Activated CD8-positive, alpha-beta memory T cell treated with anti-CD3 and anti-CD28 coated beads, Interleukin-2, amount 10 ng/mL, durations not matched to agents 7 days and 5 days (primary cell): ENCODE results near the gene METTL23. TPM values are rescaled to one million over a fixed set of nuclear protein-coding genes. Genes with fewer than 3 reads are reported as not detected.
"Not testable (repeated sequence)": the region's sequence is repeated elsewhere in the genome, so short reads cannot be mapped to it uniquely, and the experiment has no call there.

ENCODE experiments used
- ATAC-seq: fragments of 150-1000 bp; cut with Tn5 transposase; one replicate; pipeline ENCODE4 v1.10.0; 2021; ENCODE audit warnings: moderate library complexity
- CTCF ChIA-PET: fragments of 350-600 bp; sonication (Branson Sonifier 250); formaldehyde crosslinking; loops from one replicate; lab custom pipeline; 2021; ENCODE audit warnings: antibody characterized with exemption; lab: Charles Lee
- DNase-seq: peaks from one replicate; pipeline ENCODE4 v3.0.0-alpha.2; 2020
- H3K27ac Mint-ChIP-seq: one replicate; pipeline ENCODE4 v1.8.0; 2021; ENCODE audit warnings: mild to moderate bottlenecking, mixed read lengths
- H3K27me3 Mint-ChIP-seq: one replicate; pipeline ENCODE4 v1.8.0; 2021; ENCODE audit warnings: mixed read lengths
- H3K36me3 Mint-ChIP-seq: one replicate; pipeline ENCODE4 v1.8.0; 2021; ENCODE audit warnings: mild to moderate bottlenecking, mixed read lengths
- H3K4me1 Mint-ChIP-seq: one replicate; pipeline ENCODE4 v1.8.0; 2021; ENCODE audit warnings: mixed read lengths
- H3K4me3 Mint-ChIP-seq: one replicate; pipeline ENCODE4 v1.8.0; 2021; ENCODE audit warnings: mild to moderate bottlenecking, moderate library complexity, mixed read lengths
- H3K9me3 Mint-ChIP-seq: one replicate; pipeline ENCODE4 v1.8.0; 2022; ENCODE audit warnings: low read depth, mixed read lengths
- total RNA-seq, 2 experiments: library from RNA; stranded (reverse); gene quantifications; one replicate each; pipeline ENCODE4 v1.2.3, GENCODE V29; 2021

The METTL23 gene
- total RNA-seq, 2 experiments from 2014 or later: 40.3 to 42.1 TPM

DNA sequence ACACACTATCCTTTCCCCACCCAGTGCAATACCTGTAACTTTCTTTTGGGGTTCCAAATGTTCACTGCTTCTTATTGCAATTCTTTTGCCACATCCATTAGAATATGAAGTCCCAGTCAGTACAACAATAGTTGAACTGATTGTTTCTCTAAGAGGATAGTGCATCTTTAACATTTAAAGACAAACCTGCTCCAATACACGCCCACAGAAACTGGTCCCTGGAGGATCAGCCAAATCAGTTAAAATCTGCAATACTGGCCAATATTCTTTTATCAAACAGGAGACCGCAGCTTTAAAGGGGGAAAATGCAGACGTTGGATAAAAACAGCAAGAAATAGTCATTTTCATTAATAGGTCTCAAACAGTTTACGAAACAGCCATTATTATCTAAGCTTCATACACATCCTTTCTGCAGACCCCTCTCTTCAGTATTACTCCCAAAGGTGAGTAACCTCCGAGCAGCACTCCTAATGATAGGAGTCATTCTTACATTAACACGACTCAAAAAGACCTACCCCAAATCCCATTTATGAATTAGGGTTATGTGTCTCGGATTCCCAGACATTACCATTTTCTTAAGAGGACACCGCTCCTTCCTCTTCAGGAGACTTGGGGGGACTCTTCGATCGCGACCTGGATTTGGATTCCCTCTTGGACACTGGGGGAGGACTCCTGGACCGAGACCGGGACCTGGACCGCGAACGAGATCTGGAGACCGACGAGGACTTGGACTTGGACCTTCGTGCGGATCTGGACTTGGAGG is 9.1 kb downstream of the METTL23 start:
- H3K27me3 Mint-ChIP-seq: no peaks in the 10 kb centered on the region
- ATAC-seq (no peak), DNase-seq (no peak)
- H3K36me3 Mint-ChIP-seq: peaks cover 53% of the 10 kb centered on the region
- H3K27ac Mint-ChIP-seq: peak overlapping the region; percentile 90
- H3K4me1 Mint-ChIP-seq: peaks cover 48% of the 10 kb centered on the region
- H3K4me3 Mint-ChIP-seq: peak overlapping the region; percentile 88
- CTCF ChIA-PET: interaction anchor here (1.7 to 5.7 kb wide), 4 partner anchors 8 to 177 kb away, joined by 3 to 47 read pairs (median 16); partner anchors contain the start of genes JMJD6 and METTL23
- no peaks in the 10 kb centered on the region for H3K9me3 Mint-ChIP-seq

DNA sequence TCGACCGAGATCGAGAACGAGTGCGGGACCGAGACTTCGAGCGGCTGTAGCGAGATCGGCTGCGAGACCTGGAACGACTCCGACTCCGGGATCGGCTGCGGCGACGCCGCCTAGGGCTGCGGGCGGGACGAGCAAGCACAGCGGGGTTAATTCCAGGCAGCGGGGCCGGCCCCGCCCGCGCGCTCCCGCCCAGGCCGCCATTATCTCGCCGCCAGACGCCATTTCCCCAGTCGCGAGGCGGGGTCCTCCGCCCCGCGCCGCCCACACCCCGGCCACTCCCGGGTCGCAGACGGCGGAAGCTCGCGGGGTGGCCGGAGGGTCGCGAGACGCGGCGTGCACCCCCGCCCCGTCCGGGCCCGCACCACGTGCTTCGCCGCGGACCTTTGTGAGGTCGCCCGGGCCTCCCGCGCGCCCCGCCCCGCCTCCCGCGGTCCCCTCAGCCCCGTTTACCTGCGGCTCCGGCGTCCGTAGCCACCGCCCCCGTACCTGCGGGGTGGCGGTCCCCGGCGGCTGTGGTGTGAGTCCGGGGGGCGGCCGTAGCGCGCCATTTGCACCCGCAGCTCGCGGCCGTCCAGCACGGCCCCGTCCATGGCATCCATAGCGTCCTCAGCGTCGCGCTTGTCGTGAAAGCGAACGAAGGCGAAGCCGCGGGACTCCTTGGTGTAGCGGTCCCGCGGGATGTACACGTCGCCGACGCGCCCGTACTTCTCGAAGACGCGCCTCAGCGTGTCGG is 9.9 kb downstream of the METTL23 start:
- Mint-ChIP-seq H3K27me3 (no peaks in the 10 kb centered on the region), H3K4me3 (peak overlapping the region; percentile 92), H3K9me3 (no peaks in the 10 kb centered on the region), H3K27ac (peak overlapping the region; percentile 100), H3K36me3 (peaks cover 52% of the 10 kb centered on the region), H3K4me1 (peaks cover 47% of the 10 kb centered on the region)
- ATAC-seq (peak; percentile 6), DNase-seq (peak; percentile 79)
- CTCF ChIA-PET: interaction anchor here (1.8 to 5.7 kb wide), 3 partner anchors 9 to 178 kb away, joined by 3 to 47 read pairs (median 28); partner anchors contain the start of genes JMJD6 and METTL23

DNA sequence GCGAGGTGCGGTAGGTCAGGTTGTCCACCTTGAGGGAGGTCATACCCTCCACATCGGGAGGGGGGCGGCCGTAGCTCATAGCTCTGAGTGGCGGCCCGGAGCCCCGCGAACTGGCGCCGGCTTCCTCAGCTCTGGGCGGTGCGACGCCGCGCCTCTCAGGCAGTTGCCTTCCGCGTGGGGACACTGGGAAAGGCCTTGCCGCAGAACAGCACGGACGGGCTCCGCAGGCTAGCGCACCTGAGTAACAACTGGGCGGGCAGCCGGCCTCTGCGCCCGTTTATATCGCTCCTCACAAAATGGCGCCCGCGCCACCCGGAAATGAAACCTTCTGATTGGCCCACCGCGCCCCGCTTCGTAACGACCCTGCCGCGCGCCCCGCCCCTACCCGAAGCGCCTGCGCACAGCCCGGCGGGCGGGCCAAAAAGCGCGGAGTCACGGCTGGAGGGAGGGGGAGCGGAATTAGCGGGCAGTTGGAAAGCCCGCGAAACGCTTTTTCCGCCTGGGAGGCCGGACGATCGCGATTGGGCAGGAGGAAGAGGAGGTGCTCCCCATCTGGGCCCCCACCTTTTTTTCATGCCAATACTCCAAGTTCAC is 10.5 kb downstream of the METTL23 start, which contains the start of gene SRSF2:
SRSF2 (minus strand) TSS at position 250 of the 594 bp plus-strand sequence; CDS start at position 79, 171 bp downstream.
- Mint-ChIP-seq H3K9me3 (no peaks in the 10 kb centered on the region), H3K4me1 (peaks cover 42% of the 10 kb centered on the region), H3K27me3 (no peaks in the 10 kb centered on the region), H3K4me3 (peak within 1 kb of the TSS; percentile 92), H3K36me3 (peaks cover 53% of the 10 kb centered on the region), H3K27ac (peak within 1 kb of the TSS; percentile 100)
- ATAC-seq: peak; percentile 74
- CTCF ChIA-PET: interaction anchor here (1.0 to 4.7 kb wide), 4 partner anchors 10 to 43 kb away, joined by 3 to 28 read pairs (median 6); partner anchors contain the start of genes JMJD6 and METTL23
- DNase-seq: peak; percentile 99

DNA sequence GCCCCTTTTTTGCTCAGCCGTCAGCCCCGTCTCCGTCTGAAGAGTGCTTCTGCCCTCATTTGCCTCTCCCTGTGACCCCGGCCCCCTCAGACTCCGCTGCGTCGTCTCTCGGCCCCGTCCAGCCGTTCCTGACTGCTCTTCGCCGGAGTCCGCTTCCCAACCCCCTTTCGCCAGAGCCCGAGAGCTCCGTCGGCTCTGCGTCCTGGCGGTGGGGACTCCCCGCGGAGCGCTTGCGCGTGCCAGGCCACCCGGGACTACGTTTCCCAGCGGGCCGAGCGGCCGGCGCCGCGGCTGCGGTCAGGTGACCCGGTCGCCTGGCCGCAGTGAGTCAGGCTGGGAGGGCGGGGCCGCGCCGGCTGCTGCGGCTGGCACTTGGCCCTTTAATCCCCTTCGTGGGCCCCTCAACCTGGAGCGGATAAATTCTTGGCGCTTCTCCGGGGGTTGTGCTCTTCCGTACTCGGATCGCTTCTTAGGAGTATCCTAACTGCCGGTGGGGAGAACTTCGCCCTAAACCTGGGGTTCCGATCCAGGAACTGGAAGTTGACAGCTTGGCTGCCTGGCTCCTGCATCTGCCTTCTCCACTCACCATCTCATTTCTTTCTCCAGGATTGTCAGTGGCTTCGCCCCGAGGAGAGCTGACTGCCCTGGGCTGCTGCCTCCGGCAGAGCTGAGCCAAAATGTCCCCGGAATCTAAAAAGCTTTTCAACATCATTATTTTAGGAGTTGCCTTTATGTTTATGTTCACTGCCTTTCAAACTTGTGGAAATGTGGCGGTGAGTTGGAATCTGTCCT is 11.2 kb downstream of the METTL23 start, which contains the start of gene MFSD11:
MFSD11 (plus strand) TSS at position 444 of the 792 bp plus-strand sequence; CDS start at position 678, 234 bp downstream.
- Mint-ChIP-seq H3K9me3 (no peaks in the 10 kb centered on the region), H3K27ac (peak within 1 kb of the TSS; percentile 100), H3K4me1 (peaks cover 39% of the 10 kb centered on the region), H3K4me3 (peak within 1 kb of the TSS; percentile 92), H3K36me3 (peaks cover 51% of the 10 kb centered on the region), H3K27me3 (no peaks in the 10 kb centered on the region)
- CTCF ChIA-PET: interaction anchor here (1.0 to 4.7 kb wide), 7 partner anchors 10 to 42 kb away, joined by 3 to 28 read pairs (median 6); partner anchors contain the start of genes JMJD6 and METTL23
- peak; percentile 94 for DNase-seq
- ATAC-seq: peak; percentile 54

DNA sequence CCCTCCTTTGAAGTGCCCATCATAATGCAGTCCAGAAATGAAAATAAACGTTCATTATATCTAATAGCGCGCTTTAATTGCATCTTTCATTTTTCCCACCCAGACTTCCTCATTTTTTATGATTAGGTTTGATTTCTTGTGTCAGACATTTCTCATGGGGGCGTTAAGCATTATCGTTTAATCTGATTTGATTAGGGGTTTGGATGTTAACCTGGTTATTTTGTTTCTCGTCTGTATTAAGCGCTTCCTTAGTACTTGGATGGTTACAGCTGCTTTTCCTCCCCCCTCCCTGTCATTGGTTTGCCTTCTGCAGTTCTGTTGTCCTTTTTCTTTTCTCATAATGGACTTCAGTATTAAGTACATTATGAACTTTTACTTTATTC is 11.8 kb downstream of the METTL23 start:
- peaks cover 34% of the 10 kb centered on the region for H3K4me1 Mint-ChIP-seq
- ATAC-seq: no peak
- peak overlapping the region; percentile 92 for H3K4me3 Mint-ChIP-seq
- H3K27me3 Mint-ChIP-seq: no peaks in the 10 kb centered on the region
- peaks cover 47% of the 10 kb centered on the region for H3K36me3 Mint-ChIP-seq
- no peaks in the 10 kb centered on the region for H3K9me3 Mint-ChIP-seq
- DNase-seq: no peak
- CTCF ChIA-PET: interaction anchor here (1.4 to 4.7 kb wide), 7 partner anchors 11 to 34 kb away, joined by 3 to 28 read pairs (median 6); partner anchors contain the start of genes JMJD6 and METTL23
- H3K27ac Mint-ChIP-seq: peak overlapping the region; percentile 100

DNA sequence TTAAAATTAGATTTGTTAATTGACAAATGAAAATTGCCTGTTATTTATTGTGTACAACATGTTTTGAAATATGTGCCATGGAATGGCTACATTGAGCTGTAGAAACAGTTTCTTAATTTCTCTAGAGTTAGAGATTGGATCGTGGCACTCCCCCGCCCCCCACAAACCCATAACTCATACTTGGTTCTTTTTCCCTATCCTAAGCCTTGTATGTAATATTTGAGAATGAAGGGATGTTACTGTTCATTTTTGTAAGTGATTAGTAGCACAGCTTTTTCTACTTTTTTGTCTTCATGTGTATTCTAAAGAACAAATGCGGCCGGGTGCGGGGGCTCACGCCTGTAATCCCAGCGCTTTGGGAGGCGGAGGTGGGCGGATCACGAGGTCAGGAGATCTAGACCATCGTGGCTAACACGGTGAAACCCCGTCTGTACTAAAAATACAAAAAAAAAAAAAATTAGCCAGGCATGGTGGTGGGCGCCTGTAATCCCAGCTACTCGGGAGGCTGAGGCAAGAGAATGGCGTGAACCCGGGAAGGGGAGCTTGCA is 13.0 kb downstream of the METTL23 start:
- CTCF ChIA-PET: interaction anchor here (1.7 to 1.8 kb wide), 2 partner anchors 13 to 23 kb away, joined by 5 to 9 read pairs; no protein-coding TSS in a partner anchor
- H3K9me3 Mint-ChIP-seq, ATAC-seq, DNase-seq, H3K27ac Mint-ChIP-seq, H3K27me3 Mint-ChIP-seq, H3K4me3 Mint-ChIP-seq: not testable (repeated sequence)
- Mint-ChIP-seq H3K4me1 (peaks cover 24% of the 10 kb centered on the region), H3K36me3 (peaks cover 42% of the 10 kb centered on the region)

DNA sequence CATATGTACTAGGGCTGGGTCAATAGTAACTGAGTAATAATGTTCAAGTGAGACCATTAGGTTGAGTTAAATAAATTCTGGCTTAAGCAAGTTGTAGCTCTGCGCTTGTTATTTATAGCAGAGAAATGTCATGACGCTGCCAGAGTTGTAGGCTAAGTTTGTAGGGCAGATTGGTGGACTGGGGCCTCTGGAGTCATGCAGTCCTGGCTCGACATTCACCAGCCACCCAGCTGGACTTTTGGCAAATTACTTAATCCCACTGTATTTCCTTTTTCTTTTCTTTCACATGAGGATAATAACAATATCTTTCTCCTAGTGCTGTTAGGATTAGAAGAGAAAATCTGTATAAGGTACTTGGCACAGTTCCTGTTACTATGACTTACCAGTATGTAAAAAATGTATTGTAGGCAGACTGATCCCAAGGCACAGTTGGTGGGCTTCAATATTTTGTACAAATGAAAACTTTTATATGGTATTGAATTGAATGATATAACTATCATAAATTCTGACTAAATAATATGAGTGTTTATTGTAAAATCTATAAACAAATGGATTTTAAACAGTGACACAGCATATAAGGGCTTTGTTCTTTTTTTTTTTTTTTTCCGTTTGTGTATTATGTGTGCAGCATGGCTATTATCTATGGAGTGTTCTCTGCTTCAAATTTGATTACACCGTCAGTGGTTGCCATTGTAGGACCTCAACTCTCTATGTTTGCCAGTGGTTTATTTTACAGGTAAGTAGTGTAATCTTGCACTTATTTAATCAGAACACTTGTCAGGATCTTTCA is 13.9 kb downstream of the METTL23 start:
- Mint-ChIP-seq H3K36me3 (peaks cover 41% of the 10 kb centered on the region), H3K4me3 (no peak overlapping the region), H3K27me3 (no peaks in the 10 kb centered on the region), H3K9me3 (no peaks in the 10 kb centered on the region), H3K4me1 (peaks cover 25% of the 10 kb centered on the region), H3K27ac (no peak overlapping the region)
- ATAC-seq (no peak), DNase-seq (no peak)
- CTCF ChIA-PET: interaction anchor here (0.5 to 1.8 kb wide), 2 partner anchors 24 to 39 kb away, joined by 3 to 5 read pairs; no protein-coding TSS in a partner anchor

DNA sequence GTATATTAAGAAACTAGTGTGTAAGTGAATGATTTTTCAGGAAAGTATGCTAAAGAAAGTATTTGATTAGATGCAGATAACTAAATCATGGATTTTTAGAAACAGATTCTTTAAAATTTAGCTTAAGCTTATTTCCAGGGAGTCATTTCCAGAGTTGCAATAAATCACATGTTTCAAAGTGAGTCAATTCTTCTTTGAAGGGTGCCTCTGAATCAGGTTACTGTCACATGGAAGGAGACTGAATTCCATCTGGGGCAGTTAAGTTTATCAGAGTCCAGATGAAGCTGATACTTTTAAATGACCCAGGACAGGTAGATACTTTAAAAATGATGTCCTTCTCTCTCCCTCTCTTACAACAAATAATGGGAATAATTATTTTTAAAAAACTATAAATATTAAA is 16.3 kb downstream of the METTL23 start:
- Mint-ChIP-seq H3K36me3 (peaks cover 42% of the 10 kb centered on the region), H3K4me1 (peaks cover 29% of the 10 kb centered on the region), H3K27ac (no peak overlapping the region), H3K27me3 (no peaks in the 10 kb centered on the region), H3K4me3 (no peak overlapping the region), H3K9me3 (no peaks in the 10 kb centered on the region)
- CTCF ChIA-PET: interaction anchor here (1.1 kb wide), 1 partner anchor 314 kb away, joined by 3 read pairs; no protein-coding TSS in a partner anchor
- DNase-seq (no peak), ATAC-seq (no peak)

DNA sequence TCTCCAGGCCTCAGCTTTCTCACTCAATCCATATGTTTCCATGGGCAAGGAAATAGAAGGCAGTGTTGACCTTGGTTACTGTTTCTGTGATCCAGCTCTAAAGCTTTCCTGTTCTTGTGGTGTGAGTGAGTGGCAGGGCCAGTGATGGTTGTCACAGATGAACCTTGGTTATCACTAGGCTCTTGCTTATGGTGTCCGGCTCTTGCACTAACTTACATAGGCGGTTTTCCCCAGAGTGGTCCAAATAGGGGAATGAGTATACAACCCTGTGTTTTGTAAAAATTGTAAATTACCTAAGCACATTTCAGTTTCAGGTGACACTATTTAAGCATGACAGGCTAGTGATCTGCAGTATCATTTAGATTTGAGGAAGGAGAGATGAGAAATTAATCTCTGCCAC is 18.1 kb downstream of the METTL23 start:
- Mint-ChIP-seq H3K4me3 (no peak overlapping the region), H3K27me3 (no peaks in the 10 kb centered on the region), H3K27ac (no peak overlapping the region), H3K9me3 (no peaks in the 10 kb centered on the region), H3K4me1 (peaks cover 14% of the 10 kb centered on the region), H3K36me3 (peaks cover 44% of the 10 kb centered on the region)
- CTCF ChIA-PET: no interaction called here
- DNase-seq (no peak), ATAC-seq (no peak)

DNA sequence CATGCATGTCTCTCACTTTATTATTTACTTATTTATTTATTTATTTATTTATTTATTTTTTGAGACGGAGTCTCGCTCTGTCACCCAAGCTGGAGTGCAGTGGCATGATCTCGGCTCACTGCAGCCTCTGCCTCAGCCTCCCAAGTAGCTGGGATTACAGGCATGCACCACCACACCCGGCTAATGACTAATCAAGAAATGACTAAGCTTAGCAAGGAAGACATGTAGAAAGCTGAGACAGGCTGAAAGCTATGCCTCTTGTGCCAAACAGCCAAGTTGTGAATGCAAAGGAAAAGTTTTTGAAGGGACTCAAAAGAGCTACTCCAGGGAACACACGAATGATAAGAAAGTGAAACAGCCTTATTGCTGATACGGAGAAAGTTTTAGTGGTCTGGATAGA is 19.1 kb downstream of the METTL23 start:
- ATAC-seq, H3K27me3 Mint-ChIP-seq, H3K9me3 Mint-ChIP-seq, DNase-seq, CTCF ChIA-PET, H3K4me3 Mint-ChIP-seq: not testable (repeated sequence)
- peaks cover 45% of the 10 kb centered on the region for H3K36me3 Mint-ChIP-seq
- H3K4me1 Mint-ChIP-seq: peaks cover 14% of the 10 kb centered on the region
- H3K27ac Mint-ChIP-seq: peak overlapping the region; percentile 6

DNA sequence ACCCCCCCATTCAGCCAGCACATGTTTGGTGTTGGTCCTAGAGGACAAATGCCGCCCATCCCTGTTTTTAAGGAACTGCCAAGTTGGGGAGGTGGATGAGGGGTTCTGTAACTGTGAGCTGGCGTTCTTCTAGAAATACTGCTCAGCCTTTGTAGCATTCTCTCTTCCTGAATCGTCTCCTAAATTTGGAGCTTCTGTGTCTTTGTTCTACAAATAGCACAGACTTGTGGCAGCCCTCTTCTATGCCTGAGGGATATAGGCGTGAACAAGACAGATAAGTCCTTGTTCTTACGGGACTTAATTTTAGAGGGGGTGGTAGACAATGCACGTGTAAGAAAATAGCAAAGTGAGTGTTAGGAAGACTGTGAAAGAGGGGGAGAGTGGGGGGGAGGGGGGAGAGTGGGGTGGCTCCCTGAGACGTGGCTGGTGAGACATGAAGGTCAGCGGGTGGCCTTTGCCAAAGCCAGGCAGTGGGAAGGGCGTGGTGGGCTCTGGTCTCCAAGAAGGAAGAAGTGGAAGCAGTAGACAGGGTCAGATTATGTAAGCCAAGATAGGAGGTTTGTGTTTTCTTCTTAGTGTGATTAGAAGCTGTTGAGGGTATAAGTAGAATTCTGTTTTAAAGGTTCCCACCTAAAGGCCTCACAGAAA is 21.2 kb downstream of the METTL23 start:
- DNase-seq (no peak), ATAC-seq (no peak)
- H3K4me1 Mint-ChIP-seq: peaks cover 23% of the 10 kb centered on the region
- no peak overlapping the region for H3K27ac Mint-ChIP-seq
- no peaks in the 10 kb centered on the region for H3K9me3 Mint-ChIP-seq
- no peak overlapping the region for H3K4me3 Mint-ChIP-seq
- peaks cover 39% of the 10 kb centered on the region for H3K36me3 Mint-ChIP-seq
- no peaks in the 10 kb centered on the region for H3K27me3 Mint-ChIP-seq
- CTCF ChIA-PET: interaction anchor here (0.7 kb wide), 1 partner anchor 11 kb away, joined by 4 read pairs; no protein-coding TSS in a partner anchor
